Measurements from ENCODE around the gene SSBP1.
"Not testable (repeated sequence)": the region's sequence is repeated elsewhere in the genome, so short reads cannot be mapped to it uniquely, and the experiment has no call there.

SSBP1 gene, protein sequence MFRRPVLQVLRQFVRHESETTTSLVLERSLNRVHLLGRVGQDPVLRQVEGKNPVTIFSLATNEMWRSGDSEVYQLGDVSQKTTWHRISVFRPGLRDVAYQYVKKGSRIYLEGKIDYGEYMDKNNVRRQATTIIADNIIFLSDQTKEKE

DNA sequence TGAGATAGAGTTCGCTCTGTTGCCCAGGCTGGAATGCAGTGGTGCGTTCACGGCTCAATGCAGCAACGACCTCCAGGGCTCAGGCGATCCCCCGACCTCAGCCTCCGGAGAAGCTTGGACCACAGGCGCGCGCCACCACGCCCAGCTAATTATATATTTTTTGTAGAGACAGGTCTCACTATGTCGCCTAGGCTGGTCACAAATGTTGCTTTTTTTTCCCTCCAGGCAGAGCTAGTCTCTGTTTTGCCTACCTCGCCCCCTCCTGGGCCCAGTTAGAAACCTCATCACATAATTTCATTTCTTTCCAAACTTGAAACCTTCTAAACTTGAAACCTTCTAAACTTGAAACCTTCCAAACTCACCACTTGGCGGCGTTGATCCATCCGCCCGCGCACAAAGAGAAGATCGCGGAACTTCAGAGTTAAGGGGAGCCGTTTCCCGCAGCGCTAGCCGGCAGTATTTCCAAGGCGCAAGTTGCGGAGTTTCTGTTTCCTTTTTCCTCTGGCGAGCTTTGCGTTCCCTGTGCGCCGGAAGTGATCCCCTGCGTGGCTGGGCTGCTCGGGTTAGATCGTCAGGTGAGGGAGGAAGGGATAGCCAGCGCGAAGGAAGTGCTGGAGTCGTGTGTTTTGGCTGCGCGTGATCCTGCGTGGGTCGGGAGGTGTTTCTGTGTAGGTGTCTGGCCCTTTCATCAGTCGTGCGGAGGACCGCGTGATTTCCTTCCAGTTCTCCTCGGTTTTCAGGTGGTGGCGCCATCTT is at the start of gene SSBP1:
SSBP1 (plus strand) TSS at position 523 of the 756 bp plus-strand sequence. CDS start 809 bp downstream, outside the sequence.
- DNase-seq (ENCODE audit: low read depth in 2 of 3, low spot score in 1 of 3): peak; percentile 86 to 88 (median 86)

DNA sequence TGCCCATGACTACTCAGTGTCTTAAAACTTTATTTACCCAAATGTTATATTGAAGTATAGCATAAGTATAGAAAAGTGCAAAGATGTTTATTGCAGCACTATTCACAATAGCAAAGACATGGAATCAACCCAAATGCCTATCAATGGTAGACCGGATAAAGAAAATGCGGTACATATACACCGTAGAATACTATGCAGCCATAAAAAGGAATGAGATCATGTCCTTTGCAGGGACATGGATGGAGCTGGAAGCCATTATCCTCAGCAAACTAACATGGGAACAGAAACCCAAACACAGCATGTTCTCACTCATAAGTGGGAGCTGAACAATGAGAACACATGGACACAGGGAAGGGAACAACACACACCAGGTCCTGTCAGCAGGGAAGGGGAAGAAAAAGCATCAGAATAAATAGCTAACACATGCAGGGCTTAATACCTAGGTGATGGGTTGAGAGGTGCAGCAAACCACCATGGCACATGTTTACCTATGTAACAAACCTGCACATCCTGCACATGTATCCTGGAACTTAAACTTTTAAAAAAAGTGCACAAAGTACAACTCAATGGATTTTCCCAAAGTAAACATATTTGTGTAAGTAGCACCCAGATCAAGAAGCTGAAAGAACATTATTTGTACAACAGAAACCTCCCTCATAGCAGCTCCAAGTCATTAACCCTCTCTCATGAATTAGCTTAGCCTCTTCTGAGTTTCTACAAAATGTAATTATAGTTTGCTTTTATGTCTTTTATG is 48.9 kb upstream of the SSBP1 start:
- not testable (repeated sequence) for DNase-seq (ENCODE audit: low read depth in 2 of 3, low spot score in 1 of 3)

DNA sequence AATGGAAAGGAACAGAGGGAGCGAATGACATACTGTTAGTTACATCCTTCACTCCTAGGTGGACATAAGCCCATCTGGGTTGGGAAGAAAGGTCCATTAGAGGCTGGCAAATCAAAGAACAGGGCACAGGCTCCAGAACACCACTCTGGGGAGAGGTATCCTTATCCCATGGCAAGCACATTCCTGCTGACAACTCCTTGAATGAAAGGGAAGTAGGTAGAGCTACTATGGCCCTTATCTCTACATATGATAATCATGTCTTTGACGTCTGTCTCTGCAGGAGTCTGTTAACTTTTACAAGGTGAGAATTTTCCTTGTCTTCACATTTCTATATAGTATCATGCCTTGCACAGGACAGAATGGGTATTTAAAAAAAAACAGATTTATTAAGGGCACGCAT is 46.6 kb upstream of the SSBP1 start:
- DNase-seq (ENCODE audit: low read depth in 2 of 3, low spot score in 1 of 3): no peak

DNA sequence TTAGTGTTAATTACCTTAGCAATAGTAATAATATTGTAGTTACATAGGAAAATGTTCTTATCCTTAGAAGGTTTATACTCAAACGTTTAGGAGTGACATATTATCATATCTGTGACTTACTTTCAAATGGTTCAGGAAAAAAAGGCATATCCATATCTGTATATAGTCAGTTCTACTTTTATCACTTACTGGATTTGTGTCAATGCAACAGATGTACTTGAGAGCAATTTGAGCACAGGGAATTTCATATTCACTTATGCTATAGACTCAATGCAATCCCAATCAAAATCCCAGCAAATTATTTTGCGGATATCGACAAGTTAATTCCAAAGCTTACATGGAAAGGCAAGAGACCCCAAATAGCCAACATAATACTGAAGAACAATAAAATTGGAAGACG is 46.2 kb upstream of the SSBP1 start:
- DNase-seq (ENCODE audit: low read depth in 2 of 3, low spot score in 1 of 3): no peak

DNA sequence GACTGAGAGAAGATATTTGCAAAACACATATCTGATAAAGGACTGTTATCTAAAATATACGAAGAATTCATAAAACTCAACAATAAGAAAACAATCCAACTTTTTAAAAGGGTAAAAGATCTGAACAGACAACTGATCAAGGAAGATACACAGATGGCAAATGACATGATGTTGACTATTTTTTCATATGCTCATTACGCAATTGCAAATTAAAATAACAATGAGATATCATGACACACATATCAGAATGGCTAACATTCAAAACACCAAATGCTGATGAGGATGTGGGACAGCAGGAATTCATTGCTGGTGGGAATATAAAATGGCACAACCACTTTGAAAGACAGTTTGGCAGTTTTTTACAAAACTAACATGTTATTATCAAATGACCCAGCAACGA is 45.1 kb upstream of the SSBP1 start:
- DNase-seq (ENCODE audit: low read depth in 2 of 3, low spot score in 1 of 3): no peak

DNA sequence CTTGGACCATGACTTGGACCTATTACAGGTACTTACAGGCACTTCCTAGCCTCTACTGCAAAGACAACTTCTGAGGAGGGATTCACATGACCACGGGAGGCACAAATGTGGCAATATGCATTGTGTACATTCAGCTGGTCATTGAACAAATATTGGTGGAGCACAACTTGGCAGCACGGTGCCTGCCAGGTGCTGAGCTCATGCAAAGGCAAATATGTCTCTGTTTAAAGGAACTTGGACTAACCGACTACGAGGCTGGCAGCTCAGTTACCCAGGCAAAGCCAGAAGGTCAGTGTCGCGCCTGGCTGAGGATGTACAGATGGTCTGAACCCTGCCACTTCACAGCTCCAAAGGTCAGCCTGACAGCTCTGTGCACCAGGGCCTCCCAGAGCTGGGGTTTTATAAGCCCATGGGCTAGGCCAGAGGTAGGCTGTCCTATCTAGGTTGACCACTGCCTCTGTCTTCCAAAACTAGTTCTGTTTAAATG is 42.3 kb upstream of the SSBP1 start:
- DNase-seq (ENCODE audit: low read depth in 2 of 3, low spot score in 1 of 3): no peak

DNA sequence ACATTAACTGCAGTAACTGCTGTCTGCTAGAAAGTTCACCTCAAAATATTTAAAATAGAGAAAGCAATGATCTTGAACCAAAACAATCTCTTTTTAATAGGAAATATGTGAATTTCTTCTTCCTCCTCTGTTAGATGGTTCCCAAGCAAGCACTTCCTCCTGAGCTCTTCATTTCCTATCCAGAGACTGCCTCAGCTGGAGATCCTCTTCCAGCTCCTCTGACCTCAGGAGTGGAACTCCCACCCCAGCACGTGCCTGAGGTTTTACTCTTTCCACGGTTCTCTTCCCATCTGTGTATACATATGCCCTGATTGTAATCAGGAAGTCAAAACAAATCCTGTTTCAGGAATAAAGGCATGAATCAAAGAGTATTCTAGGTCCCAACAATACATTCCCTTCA is 41.8 kb upstream of the SSBP1 start:
- no peak for DNase-seq (ENCODE audit: low read depth in 2 of 3, low spot score in 1 of 3)

DNA sequence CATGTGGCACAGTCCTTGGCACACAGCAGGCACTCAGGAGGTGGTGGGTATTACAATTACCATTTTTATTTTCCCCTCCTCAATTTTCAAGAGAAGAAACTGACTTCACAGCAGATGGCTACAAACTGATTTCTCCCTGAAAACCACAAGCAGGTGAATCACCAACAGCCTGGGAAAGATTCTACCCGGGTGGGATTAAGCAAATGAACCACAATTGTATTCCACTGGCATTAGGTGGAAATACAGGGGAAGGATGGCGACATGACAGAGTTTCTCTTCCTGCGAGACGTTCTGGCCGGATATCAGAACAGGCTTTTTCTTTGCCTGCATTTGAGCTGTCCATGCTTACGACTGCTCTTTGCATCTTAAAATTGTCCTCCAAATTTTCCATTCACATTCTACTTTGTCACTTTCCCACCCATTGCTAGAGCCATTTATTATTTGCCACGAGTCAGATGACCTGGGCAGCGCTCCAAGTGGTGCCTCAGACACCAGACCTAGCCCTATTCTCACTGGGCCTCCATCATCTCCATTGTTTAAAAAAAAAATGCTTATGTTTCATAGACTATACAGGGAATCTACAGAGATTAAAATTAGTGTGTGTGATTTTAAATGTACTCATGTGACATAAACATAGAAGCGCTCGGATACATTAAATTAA is 40.8 kb upstream of the SSBP1 start:
- DNase-seq (ENCODE audit: low read depth in 2 of 3, low spot score in 1 of 3): no peak

DNA sequence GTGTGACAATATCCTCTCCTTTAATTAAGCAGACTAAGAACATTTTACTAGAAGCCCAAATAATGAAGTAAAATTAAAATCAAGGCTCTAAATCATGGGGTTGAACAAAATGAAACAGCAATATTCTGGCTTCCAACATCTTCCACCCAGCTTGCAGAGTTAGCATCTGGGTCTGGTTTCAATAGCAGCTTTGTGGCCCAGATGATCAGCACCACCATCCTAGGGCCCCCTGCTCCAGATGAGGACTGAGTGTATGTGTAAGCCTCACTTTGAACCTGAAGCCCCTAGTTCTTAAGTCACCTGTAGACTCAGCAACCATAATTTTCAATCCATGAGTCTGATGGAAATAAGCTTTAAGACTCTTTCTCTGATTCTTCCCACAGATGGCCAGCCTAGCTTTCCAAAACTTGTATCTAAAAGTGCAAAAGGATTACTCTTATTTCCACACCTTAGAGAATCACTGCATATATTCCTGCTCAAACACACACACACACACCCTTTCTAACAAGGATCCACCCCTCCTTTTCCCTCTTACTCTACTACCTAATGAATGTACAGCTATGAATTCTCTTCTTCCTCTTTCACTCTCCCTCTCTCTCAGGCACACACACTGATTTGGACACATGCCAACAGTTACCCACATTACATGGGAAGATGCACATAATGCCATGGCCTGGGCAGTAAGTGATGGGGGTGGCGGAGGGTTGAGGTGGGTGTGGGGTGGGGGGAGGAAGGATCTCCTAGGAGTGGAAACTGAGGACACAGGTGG is 39.7 kb upstream of the SSBP1 start:
- no peak for DNase-seq (ENCODE audit: low read depth in 2 of 3, low spot score in 1 of 3)

DNA sequence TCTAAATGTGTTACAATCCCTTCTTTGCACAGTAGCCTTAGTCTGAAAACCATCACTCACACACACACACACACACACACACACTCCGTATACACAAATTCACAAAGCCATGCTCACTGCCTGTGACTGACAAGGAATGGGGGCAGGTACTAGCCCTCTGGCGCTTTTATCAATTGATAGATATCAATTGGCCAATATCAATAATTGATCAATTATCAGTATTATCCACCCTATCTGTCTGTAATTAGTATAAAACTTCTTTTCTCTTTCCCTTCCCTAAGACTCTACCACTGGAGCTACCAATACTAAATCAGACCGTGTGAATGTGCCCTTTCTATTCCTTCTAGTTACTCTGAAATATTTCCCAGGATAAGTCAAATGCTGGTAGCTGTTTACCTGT is 38.3 kb upstream of the SSBP1 start:
- no peak for DNase-seq (ENCODE audit: low read depth in 2 of 3, low spot score in 1 of 3)

DNA sequence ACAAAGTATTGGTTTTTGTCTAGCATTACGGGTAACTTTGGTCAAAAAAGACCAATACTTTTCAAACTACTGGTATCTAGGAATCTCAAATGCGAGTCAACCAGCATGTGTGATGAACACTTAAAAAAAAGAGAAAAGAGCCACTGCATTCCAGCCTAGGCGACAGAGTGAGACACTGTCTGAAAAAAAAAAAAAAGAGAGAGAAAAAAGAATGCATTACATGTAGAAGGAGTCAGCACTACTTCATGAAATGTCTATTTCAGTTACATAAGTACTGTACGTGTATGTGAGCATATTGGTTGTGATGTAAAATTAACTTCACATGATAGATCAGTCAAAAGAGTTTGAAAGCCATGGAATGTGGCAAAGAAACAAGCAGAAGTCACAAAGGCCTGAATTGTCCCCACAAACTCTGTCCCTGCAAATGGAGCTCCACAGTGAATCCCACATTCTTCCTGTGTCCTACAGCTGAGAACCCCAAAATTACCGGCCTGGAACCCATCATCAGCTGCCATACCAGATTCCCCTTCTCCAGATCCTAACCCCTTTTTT is 37.8 kb upstream of the SSBP1 start:
- no peak for DNase-seq (ENCODE audit: low read depth in 2 of 3, low spot score in 1 of 3)

DNA sequence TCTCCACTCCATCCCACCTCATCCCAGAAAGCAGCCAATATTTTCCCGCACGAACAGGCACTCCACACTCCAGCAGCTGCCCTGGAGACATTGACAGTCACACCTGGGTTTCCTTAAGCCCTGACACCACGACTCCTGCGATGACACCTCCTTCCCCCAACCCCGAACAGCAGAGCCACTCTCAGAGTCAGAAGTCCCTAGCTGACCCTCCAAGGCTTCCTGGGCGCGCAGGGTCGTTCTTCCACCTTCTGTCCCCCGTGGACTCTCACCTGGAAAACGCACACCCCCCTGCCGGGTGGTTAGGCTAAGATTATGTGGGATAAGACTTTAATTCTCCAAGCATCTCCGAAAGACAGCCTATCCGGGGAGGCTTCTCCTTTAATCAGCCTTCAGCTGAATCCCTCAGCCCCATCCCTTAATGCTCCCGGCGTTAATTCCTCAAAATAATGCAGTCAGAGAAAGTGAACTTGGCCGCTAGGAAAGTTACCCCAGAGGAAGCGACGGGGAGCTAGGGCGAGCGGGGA is 37.2 kb upstream of the SSBP1 start:
- DNase-seq (ENCODE audit: low read depth in 2 of 3, low spot score in 1 of 3): no peak

DNA sequence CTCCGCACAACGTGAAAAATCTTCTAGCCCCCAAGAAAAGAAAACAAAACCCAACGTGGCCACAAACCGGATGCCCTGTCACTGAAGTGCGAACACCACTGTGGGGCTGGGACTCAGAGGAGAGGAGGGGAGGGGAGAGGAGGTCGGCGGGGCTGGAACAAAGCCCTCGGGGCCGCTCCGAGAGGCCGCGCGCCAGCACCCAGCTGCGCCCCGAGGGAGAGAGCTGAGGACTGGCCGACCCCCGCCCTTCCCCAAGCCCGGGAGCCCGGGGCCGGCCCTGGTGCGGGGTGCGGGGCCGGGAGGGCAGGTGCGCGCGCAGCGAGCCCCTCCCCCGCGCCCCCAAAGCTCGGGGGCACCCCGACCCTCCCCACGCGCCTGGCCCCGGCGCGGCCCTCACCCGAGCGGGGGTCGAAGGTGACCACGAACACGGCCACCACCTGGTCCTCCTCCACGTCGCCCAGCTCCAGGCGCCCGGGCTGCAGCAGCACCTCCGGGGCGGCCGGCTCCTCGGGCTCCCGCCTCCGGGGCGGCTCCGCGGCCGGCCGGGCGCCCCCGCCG is 36.6 kb upstream of the SSBP1 start:
- peak; percentile 31 to 52 (median 44) for DNase-seq (ENCODE audit: low read depth in 2 of 3, low spot score in 1 of 3)

DNA sequence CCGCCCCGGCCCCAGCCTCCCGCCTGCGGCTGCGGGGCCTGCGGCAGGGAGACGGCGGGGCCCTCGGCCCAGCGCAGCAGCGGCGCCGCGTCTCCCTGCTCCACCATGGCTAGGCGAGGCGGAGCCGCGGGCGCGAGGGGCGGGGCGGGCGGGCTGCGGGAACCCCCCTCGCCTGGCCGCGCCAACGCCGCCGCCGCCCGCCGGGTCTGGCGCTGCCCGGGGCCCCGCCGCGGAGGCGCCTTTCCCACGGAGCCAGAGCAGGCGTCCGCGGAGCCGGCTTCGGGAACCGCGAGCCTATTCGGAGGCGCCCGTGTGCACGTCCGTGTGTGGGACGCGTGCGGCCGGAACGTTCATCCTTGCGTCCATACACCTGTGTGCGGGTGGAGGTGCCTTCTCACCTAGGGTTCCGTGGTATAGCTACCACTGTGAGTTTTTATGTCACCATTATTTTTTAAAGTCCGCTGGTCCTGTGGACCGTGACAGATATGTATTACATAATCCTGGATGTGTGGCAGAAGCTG is 36.1 kb upstream of the SSBP1 start, which contains the start of gene DENND11:
DENND11 (minus strand) TSS at position 120 of the 521 bp plus-strand sequence; CDS start at position 107, 13 bp downstream.
- DNase-seq (ENCODE audit: low read depth in 2 of 3, low spot score in 1 of 3): peak in 1 of 3 donors; percentile 32

DNA sequence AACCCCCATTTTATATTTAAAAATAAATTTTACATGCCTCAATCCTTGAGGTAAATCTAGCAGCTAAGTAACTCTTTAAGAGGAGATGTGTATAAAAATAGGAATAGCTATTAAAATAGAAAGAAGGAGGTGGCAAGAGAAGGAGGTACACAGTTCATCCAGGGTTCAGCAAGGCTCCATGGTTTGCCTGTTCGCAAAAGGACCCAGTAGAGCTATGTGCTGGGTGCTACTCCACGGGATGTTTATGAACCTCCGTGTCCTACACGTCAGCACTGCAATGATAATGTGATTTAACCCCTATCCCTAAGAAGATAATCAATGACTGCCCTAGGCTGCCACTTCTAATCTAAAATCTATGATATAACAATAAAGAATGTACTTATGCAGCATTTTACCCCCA is 35.3 kb upstream of the SSBP1 start:
- DNase-seq (ENCODE audit: low read depth in 2 of 3, low spot score in 1 of 3): no peak

DNA sequence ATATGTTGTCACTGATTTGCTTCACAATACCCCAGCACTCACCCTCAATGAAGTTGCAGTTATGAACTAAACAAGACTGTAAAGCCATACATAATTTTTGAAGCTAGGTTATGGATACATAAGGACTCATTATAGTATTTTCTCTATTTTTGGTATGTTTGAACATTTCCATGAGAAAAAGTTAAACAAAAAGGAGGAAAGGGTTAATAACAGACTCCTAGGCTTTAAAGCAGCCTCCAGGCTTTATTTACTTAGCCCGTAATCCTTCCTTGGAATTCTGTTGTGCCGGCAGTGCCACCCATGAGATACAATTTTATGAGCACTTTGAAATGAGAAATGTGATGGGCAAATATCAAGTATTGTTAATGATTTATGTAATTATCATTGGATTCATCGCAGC is 34.0 kb upstream of the SSBP1 start:
- DNase-seq (ENCODE audit: low read depth in 2 of 3, low spot score in 1 of 3): no peak

DNA sequence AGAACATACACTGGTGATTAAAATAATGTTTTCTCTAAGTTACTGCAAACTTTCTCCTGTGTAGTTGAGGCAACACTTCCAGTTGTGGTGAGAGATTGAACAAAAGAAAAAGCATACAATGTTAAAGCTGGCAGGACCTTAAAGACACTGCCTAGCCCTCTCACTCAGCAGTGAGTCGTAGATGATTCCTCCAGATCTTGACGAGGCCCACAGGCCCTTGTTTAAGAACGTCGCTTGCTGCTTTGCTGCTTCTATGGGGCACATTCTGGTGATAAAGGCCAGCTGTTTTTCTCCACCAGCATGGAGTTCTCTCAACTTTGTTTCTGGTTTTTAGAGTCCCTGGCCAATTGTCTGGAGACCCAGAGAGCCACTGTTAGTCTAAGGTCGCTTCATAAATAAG is 33.4 kb upstream of the SSBP1 start:
- no peak for DNase-seq (ENCODE audit: low read depth in 2 of 3, low spot score in 1 of 3)

DNA sequence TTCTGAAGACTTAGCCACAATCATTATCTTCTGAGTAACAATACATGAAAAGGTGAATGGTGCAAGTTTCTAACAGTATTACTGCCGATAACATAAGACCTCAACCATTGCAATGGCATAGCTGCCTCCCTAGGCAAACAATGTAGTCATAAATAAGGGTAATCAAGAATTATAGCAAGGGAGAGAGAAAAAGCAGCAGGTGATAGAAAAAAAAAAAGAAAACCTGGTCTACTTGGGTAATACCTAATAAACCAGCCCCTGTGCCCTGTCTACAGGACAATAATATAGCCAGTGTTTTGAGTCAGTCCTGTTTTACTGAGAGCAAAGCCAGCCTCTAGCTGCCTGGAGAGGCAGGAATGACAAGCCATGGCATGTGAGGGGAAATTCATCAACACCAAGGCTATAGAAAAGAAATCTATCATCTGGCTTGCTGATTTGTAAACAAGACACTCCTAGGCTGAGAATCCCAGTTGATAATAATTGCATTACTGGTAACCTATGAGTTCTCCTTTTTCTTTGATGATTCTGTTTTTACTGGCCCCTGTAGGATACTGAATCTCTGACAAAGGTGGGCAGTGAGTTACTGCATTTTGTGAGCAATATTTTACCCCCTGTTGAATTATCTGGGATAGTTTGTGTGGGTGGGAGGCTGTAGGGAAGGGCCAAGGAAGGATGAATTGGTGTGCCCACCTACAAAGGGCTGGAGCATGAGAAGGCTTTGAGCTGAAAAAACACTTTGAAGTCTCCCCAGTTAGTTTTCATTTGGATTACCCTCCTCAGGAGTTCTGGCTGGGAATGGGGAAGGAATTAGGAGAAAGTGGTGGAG is 31.7 kb upstream of the SSBP1 start:
- no peak for DNase-seq (ENCODE audit: low read depth in 2 of 3, low spot score in 1 of 3)

DNA sequence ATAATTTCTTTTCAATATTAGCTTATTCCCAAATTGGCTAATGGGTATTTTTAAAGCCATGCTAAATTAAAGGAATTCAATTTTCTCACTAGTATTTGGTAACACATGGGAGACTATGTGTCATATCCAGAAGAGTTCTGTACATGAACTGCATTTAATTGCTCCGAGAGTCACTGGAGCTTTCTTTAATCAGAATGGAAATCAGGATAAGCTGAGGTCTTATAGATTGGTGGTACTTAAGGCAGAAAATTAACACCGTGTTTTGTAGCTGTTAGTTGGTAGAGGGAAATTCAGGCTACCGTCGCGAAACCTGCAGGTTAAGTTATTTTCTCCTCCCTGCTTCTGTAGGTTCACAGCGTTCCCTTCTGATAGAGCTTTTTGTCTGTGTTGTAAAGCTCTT is 29.8 kb upstream of the SSBP1 start, which contains the start of gene WEE2:
WEE2 (plus strand) TSS at position 3 of the 400 bp plus-strand sequence. CDS start 406 bp downstream, outside the sequence.
- DNase-seq (ENCODE audit: low read depth in 2 of 3, low spot score in 1 of 3): no peak

All from stimulated activated CD4-positive, alpha-beta T cell treated with anti-CD3 and anti-CD28 coated beads, Interleukin-12 subunit alpha, Interleukin-12 subunit beta, amount 100 ng/mL, for 48 hours (primary cell).